GM20431 (cell line): ENCODE measurements around the gene APC2.
"Not testable (repeated sequence)": the region's sequence is repeated elsewhere in the genome, so short reads cannot be mapped to it uniquely, and the experiment has no call there.

Source experiments
- in situ Hi-C: fragments of 300-500 bp; cut with MseI, MboI; formaldehyde crosslinking; loops from one replicate; pipeline ENCODE4 v1.15.0; 2020; ENCODE audit warnings: low sequenced_read_pairs; ENCODE audit not compliant: unreplicated experiment

APC2 gene

GRCh38 chr19:1416014-1416841 is 33.7 kb upstream of the APC2 start:
- in situ Hi-C loops, result no loop called here

- in situ Hi-C loops, result no loop called here
Observed at GRCh38 chr19:1417145-1417544, 32.8 kb upstream of the APC2 start.

GRCh38 chr19:1417681-1418495 is 32.0 kb upstream of the APC2 start:
- in situ Hi-C loops, result no loop called here

GRCh38 chr19:1418496-1418775 is 31.5 kb upstream of the APC2 start:
- in situ Hi-C loops, result no loop called here

GRCh38 chr19:1418951-1419738 is 30.8 kb upstream of the APC2 start:
- in situ Hi-C loops, result no loop called here

GRCh38 chr19:1420085-1420484 is 29.8 kb upstream of the APC2 start:
- in situ Hi-C loops, result not testable (repeated sequence)

GRCh38 chr19:1420590-1420989 is 29.3 kb upstream of the APC2 start:
- in situ Hi-C loops, result no loop called here

- in situ Hi-C loops, result no loop called here
Observed at GRCh38 chr19:1421218-1421957, 28.5 kb upstream of the APC2 start.

- in situ Hi-C loops, result no loop called here
Observed at GRCh38 chr19:1421958-1422305, 28.0 kb upstream of the APC2 start.

- in situ Hi-C loops, result no loop called here
Observed at GRCh38 chr19:1422360-1422759, 27.6 kb upstream of the APC2 start.

GRCh38 chr19:1422943-1423342 is 27.0 kb upstream of the APC2 start:
- in situ Hi-C loops, result no loop called here

GRCh38 chr19:1423436-1424191 is 26.3 kb upstream of the APC2 start:
- in situ Hi-C loops, result no loop called here

GRCh38 chr19:1424192-1424955 is 25.5 kb upstream of the APC2 start:
- in situ Hi-C loops, result no loop called here

- in situ Hi-C loops, result no loop called here
Observed at GRCh38 chr19:1425102-1425837, 24.7 kb upstream of the APC2 start.

GRCh38 chr19:1425902-1426301 is 24.0 kb upstream of the APC2 start:
- in situ Hi-C loops, result no loop called here

- in situ Hi-C loops, result no loop called here
Observed at GRCh38 chr19:1426736-1427135, 23.2 kb upstream of the APC2 start.

GRCh38 chr19:1427221-1427920 is 22.6 kb upstream of the APC2 start:
- in situ Hi-C loops, result no loop called here
